CD4-positive, alpha-beta T cell (primary cell): ENCODE measurements around the gene DQX1. TPM values are rescaled to one million over a fixed set of nuclear protein-coding genes. Genes with fewer than 3 reads are reported as not detected.

Experiments
- ATAC-seq: fragments of 200-7000 bp; cut with Tn5 transposase; one replicate; pipeline ENCODE4 v1.10.0; 2022; ENCODE audit warnings: mild to moderate bottlenecking; ENCODE audit not compliant: poor library complexity
- CTCF ChIA-PET: fragments of 350-600 bp; sonication (Branson Sonifier 250); formaldehyde crosslinking; loops from one replicate; lab custom pipeline; 2021; ENCODE audit warnings: antibody characterized with exemption, inconsistent platforms; lab: Charles Lee
- POLR2A ChIA-PET: fragments of 350-600 bp; sonication (Branson Sonifier 250); formaldehyde crosslinking; loops from one replicate; lab custom pipeline; 2021; ENCODE audit warnings: antibody characterized with exemption, inconsistent platforms; lab: Charles Lee
- DNase-seq, 14 experiments: peaks; one replicate each; pipeline ENCODE4 v3.0.0-alpha.2; 2013 to 2020; ENCODE audit warnings: mixed read lengths in 2 of 14
- H3K27ac ChIP-seq, 2 donors: one replicate each; pipeline versions ENCODE4 v1.5.1 to v1.7.0; 2013; ENCODE audit warnings: low read length in 2 of 2, low read depth in 1 of 2, mild to moderate bottlenecking in 1 of 2
- H3K27me3 ChIP-seq, 2 experiments: 1 replicate in 1 of 2; 2 replicates in 1 of 2; pipeline versions ENCODE4 v1.6.1 to v1.7.0; 2013; ENCODE audit warnings: low read length in 2 of 2, control low read depth in 1 of 2, mild to moderate bottlenecking in 1 of 2, moderate library complexity in 1 of 2; ENCODE audit not compliant: insufficient read depth in 2 of 2, control insufficient read depth in 1 of 2
- H3K36me3 ChIP-seq: one replicate; pipeline ENCODE4 v1.6.1; 2013; ENCODE audit warnings: low read length, control low read depth; ENCODE audit not compliant: insufficient read depth
- H3K4me1 ChIP-seq: one replicate; pipeline ENCODE4 v1.6.1; 2013; ENCODE audit warnings: low read length, control low read depth; ENCODE audit not compliant: insufficient read depth
- H3K4me3 ChIP-seq: one replicate; pipeline ENCODE4 v1.5.1; 2013; ENCODE audit warnings: mild to moderate bottlenecking, low read length, moderate library complexity
- H3K9me3 ChIP-seq, 2 experiments: 1 replicate in 1 of 2; 2 replicates in 1 of 2; pipeline versions ENCODE4 v1.6.1 to v1.7.0; 2013; ENCODE audit warnings: low read length in 2 of 2, mild to moderate bottlenecking in 2 of 2, control low read depth in 1 of 2, moderate library complexity in 1 of 2; ENCODE audit not compliant: control insufficient read depth in 1 of 2, insufficient read depth in 1 of 2
- H3K27ac Mint-ChIP-seq: one replicate; pipeline ENCODE4 v1.8.0; 2020; ENCODE audit warnings: mixed read lengths
- H3K27me3 Mint-ChIP-seq: one replicate; pipeline ENCODE4 v1.8.0; 2021; ENCODE audit warnings: mixed read lengths
- H3K36me3 Mint-ChIP-seq: one replicate; pipeline ENCODE4 v1.8.0; 2021; ENCODE audit warnings: low read depth, mixed read lengths
- H3K4me1 Mint-ChIP-seq: one replicate; pipeline ENCODE4 v1.8.0; 2021; ENCODE audit warnings: low read depth, mixed read lengths
- H3K4me3 Mint-ChIP-seq: one replicate; pipeline ENCODE4 v1.8.0; 2020; ENCODE audit warnings: mild to moderate bottlenecking, mixed read lengths
- H3K9me3 Mint-ChIP-seq: one replicate; pipeline ENCODE4 v1.8.0; 2020; ENCODE audit warnings: mixed read lengths
- intact Hi-C, 2 experiments: fragments of 100-400 bp; cut with DNase I in 1 of 2; cut with micrococcal nuclease in 1 of 2; formaldehyde crosslinking; loops; one replicate each; pipeline versions ENCODE4 v1.15.1 to v1.9.0; 2023 to 2025; cut with DNase I, micrococcal nuclease
- total RNA-seq, 174 experiments: library from RNA in 2 of 174; stranded (reverse) in 2 of 174; gene quantifications; one replicate each; pipeline ENCODE4 v1.2.3 and lab custom pipeline; 2021 to 2026
- TF ChIP-seq, protein P1 (sequence below): fragments of 200-600 bp; IDR thresholded peaks from one replicate; pipeline ENCODE4 v1.8.0; 2022; ENCODE audit warnings: antibody characterized with exemption, mild to moderate bottlenecking

DQX1 gene
- total RNA-seq, 2 experiments from 2014 or later: 0.22 TPM; not detected in 1

DNA sequence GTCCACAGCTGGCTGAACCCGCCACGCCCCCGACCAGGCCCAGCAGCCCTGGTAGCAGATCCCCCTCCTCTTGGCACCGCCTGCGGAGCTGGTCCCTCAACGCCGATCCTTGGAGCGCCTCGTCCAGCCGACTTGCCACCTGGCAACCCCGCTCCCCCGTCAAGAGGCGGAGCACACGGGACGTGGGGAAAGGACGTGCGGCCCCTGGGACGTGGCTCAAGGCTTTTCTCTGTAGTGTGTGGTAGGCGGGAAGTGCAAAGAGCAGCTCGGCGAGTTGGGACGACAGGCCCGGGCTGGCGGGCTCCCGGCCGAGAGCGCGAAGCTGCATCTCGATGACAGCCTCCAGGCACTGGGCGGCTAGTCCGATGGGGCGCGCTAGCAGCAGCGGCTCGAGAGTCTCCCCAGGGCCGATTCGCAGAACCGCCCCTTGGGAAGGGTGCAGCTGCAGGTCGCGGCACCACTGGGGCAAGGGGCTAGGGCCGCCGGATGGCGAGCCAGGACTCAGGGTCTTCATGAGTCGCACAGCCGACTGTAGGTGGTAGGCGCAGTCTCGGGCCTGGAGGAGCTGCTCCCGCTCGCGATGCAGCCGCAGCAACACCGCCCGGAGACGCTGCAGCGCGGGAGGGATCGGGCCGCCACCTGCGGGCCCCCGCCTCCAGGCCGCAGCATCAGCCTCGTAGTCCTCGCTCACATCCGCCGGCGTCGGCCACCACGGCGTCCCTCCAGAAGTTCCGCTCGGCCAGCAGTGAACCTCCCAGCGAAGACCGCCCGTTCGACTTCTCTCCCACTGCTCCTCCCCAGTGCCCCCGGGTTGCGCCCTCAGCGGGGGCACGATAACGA lies 43.9 kb downstream of the DQX1 start:
- Mint-ChIP-seq H3K27me3 (no peaks in the 10 kb centered on the region), H3K27ac (peak overlapping the region; percentile 97), H3K36me3 (peaks cover 57% of the 10 kb centered on the region), H3K4me1 (peaks cover 26% of the 10 kb centered on the region), H3K9me3 (no peaks in the 10 kb centered on the region), H3K4me3 (peak overlapping the region; percentile 99)
- H3K4me3 ChIP-seq: peak overlapping the region; percentile 77
- peak overlapping the region; percentile 93 to 94 for H3K27ac ChIP-seq
- peak in 10 of 14 experiments; percentile 35 to 79 (median 46) for DNase-seq
- CTCF ChIA-PET: interaction anchor here (0.6 to 4.6 kb wide), 16 partner anchors 8 to 745 kb away, joined by 3 to 61 read pairs (median 8); partner anchors contain the start of genes AUP1, C2orf81, HTRA2 and INO80B
- peaks cover 30% of the 10 kb centered on the region for H3K36me3 ChIP-seq
- no peaks in the 10 kb centered on the region for H3K9me3 ChIP-seq
- H3K4me1 ChIP-seq: peaks cover 31% of the 10 kb centered on the region
- TF ChIP-seq, protein P1, sequence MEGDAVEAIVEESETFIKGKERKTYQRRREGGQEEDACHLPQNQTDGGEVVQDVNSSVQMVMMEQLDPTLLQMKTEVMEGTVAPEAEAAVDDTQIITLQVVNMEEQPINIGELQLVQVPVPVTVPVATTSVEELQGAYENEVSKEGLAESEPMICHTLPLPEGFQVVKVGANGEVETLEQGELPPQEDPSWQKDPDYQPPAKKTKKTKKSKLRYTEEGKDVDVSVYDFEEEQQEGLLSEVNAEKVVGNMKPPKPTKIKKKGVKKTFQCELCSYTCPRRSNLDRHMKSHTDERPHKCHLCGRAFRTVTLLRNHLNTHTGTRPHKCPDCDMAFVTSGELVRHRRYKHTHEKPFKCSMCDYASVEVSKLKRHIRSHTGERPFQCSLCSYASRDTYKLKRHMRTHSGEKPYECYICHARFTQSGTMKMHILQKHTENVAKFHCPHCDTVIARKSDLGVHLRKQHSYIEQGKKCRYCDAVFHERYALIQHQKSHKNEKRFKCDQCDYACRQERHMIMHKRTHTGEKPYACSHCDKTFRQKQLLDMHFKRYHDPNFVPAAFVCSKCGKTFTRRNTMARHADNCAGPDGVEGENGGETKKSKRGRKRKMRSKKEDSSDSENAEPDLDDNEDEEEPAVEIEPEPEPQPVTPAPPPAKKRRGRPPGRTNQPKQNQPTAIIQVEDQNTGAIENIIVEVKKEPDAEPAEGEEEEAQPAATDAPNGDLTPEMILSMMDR: no peak
- peak; percentile 32 for ATAC-seq
- no peaks in the 10 kb centered on the region for H3K27me3 ChIP-seq
- POLR2A ChIA-PET: interaction anchor here (0.7 to 6.9 kb wide), 21 partner anchors 10 to 654 kb away, joined by 3 to 169 read pairs (median 8); partner anchors contain the start of genes AUP1, C2orf81, DQX1 and HTRA2
- intact Hi-C loops: loop anchor here (1.0 to 5.0 kb wide), 6 partner anchors 10 to 395 kb away; partner anchors contain the start of genes INO80B (in 2 of the 2), AUP1 (in 1 of the 2), HTRA2 (in 1 of the 2) and MRPL53 (in 1 of the 2)

DNA sequence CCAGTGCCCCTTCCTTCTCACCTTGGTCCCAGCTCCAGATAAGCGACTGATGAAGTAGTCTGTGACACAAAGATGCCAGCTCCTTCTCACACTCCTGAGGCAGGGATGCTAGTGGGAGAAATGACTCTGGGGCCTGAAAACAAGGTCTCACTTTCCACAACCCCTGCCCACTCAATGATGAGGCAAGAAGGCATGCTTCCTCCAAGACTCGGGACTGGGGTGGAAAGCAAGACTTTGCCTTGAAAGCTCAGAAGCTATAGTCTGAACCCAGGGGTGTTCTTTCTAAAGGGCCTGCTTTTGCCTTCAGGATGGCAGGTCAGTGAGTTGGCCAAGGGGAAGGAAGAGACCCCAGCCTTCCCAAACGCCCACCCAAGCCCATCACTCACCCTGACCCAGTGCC lies 44.6 kb downstream of the DQX1 start:
- H3K36me3 Mint-ChIP-seq: peaks cover 56% of the 10 kb centered on the region
- CTCF ChIA-PET: interaction anchor here (0.6 to 4.6 kb wide), 9 partner anchors 9 to 110 kb away, joined by 3 to 61 read pairs (median 5); partner anchors contain the start of genes AUP1, HTRA2, INO80B and MRPL53

DNA sequence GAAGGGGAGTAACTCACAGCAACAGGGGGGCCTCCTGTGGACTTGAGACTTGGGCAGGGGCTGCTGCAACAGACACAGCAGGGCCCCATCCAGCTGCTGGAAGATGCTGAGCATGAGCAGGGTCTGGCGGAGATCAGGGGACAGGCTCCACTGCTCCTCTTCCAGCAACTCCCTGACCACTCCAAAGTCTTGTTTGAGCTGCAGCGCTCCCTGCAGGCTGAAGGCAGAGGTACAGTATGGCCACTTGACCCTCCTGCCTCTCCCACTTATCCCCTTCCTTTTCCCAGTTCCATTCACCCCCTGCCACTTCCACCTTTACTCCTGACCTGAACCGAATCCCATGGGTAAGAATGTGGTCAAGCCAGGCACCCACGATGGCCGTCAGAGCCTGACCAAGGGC lies 51.1 kb downstream of the DQX1 start:
- no peaks in the 10 kb centered on the region for H3K27me3 Mint-ChIP-seq
- DNase-seq (no peak), ATAC-seq (no peak)
- Histone ChIP-seq H3K4me3 (no peak overlapping the region), H3K27ac (no peak overlapping the region), H3K27me3 (no peaks in the 10 kb centered on the region), H3K4me1 (peaks cover 30% of the 10 kb centered on the region), H3K36me3 (peaks cover 27% of the 10 kb centered on the region), H3K9me3 (no peaks in the 10 kb centered on the region)
- peaks cover 30% of the 10 kb centered on the region for H3K4me1 Mint-ChIP-seq
- H3K4me3 Mint-ChIP-seq: no peak overlapping the region
- intact Hi-C loops: loop anchor here (5.0 kb wide), 2 partner anchors 53 to 83 kb away; partner anchors contain the start of genes C2orf81 (in 1 of the 2) and WDR54 (in 1 of the 2)
- ChIA-PET CTCF (interaction anchor here (0.8 to 2.2 kb wide), 4 partner anchors 8 to 84 kb away, joined by 3 to 8 read pairs (median 4); partner anchors contain the start of genes CCDC142, MOGS and TTC31), POLR2A (interaction anchor here (9.1 kb wide), 1 partner anchor 18 kb away, joined by 225 read pairs; the partner anchor contains the start of genes INO80B and WBP1)
- H3K36me3 Mint-ChIP-seq: peaks cover 55% of the 10 kb centered on the region
- TF ChIP-seq, protein P1: no peak
- no peaks in the 10 kb centered on the region for H3K9me3 Mint-ChIP-seq
- no peak overlapping the region for H3K27ac Mint-ChIP-seq

More for the DNA sequence above, 44.6 kb downstream of the DQX1 start:
- no peak for DNase-seq
- Histone ChIP-seq H3K27ac (no peak overlapping the region), H3K27me3 (no peaks in the 10 kb centered on the region), H3K36me3 (peaks cover 30% of the 10 kb centered on the region), H3K4me3 (peak overlapping the region; percentile 77), H3K4me1 (peaks cover 31% of the 10 kb centered on the region), H3K9me3 (no peaks in the 10 kb centered on the region)
- no peaks in the 10 kb centered on the region for H3K27me3 Mint-ChIP-seq
- no peaks in the 10 kb centered on the region for H3K9me3 Mint-ChIP-seq
- POLR2A ChIA-PET: interaction anchor here (0.7 to 6.9 kb wide), 10 partner anchors 9 to 90 kb away, joined by 3 to 169 read pairs (median 16); partner anchors contain the start of genes AUP1, HTRA2, INO80B and LBX2
- no peak for ATAC-seq
- intact Hi-C loops: loop anchor here in 1 of 2 experiments (2.0 to 5.0 kb wide), 2 partner anchors 15 to 396 kb away; no protein-coding TSS in a partner anchor
- H3K4me3 Mint-ChIP-seq: peak overlapping the region; percentile 99
- peak overlapping the region; percentile 14 for H3K27ac Mint-ChIP-seq
- TF ChIP-seq, protein P1: no peak
- peaks cover 26% of the 10 kb centered on the region for H3K4me1 Mint-ChIP-seq
